ENCODE data around the gene SCIMP.

DNA sequence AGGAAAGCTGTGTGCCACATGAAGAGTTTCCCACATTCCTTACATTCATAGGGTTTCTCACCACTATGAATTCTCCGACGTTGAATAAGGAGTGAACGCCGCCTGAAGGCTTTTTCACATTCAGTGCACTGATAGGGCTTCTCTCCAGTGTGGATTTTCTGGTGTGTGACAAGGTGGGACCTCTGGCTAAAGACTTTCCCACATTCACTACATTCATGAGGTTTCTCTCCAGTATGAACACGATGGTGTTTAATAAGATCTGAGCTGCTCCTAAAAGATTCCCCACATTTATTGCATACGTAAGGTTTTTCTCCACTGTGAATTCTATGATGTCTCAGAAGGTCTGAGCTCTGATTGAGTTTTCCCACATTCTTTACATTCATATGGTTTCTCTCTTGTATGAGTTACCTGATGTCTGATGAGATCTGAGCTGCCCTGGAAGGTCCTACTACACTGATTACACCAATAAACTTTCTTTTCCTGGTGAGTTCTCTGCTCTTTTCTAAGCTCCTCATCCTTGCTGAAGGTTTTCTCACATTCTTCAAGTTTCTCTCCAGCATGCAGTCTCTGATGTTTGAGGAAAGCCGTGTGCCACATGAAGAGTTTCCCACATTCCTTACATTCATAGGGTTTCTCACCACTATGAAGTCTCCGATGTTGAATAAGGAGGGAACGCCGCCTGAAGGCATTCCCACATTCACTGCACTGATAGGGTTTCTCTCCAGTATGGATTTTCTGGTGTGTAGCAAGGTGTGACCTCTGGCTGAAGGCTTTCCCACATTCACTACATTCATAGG lies 53.0 kb downstream of the SCIMP start:
- TF ChIP-seq, protein P1, sequence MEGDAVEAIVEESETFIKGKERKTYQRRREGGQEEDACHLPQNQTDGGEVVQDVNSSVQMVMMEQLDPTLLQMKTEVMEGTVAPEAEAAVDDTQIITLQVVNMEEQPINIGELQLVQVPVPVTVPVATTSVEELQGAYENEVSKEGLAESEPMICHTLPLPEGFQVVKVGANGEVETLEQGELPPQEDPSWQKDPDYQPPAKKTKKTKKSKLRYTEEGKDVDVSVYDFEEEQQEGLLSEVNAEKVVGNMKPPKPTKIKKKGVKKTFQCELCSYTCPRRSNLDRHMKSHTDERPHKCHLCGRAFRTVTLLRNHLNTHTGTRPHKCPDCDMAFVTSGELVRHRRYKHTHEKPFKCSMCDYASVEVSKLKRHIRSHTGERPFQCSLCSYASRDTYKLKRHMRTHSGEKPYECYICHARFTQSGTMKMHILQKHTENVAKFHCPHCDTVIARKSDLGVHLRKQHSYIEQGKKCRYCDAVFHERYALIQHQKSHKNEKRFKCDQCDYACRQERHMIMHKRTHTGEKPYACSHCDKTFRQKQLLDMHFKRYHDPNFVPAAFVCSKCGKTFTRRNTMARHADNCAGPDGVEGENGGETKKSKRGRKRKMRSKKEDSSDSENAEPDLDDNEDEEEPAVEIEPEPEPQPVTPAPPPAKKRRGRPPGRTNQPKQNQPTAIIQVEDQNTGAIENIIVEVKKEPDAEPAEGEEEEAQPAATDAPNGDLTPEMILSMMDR (conservative IDR thresholded peaks at IDR 0.05; ENCODE audit: low read depth, low read length), result no peak
- no peak for TF ChIP-seq POLR2A (IDR thresholded peaks at IDR 0.05; ENCODE audit: low read depth, low read length)
- no peak for TF ChIP-seq SMC3 (IDR thresholded peaks at IDR 0.05; ENCODE audit: low read depth, low read length)
- TF ChIP-seq MAZ (IDR thresholded peaks at IDR 0.05; ENCODE audit: borderline replicate concordance, low read depth, low read length), result no peak
- TF ChIP-seq MXI1 (IDR thresholded peaks at IDR 0.05; ENCODE audit: borderline replicate concordance, low read depth, low read length), result no peak
- no peak for TF ChIP-seq BHLHE40 (IDR thresholded peaks at IDR 0.05; ENCODE audit: low read depth, low read length)
- TF ChIP-seq MAFK (IDR thresholded peaks at IDR 0.05; ENCODE audit: low read depth, low read length), result no peak
- no peak for TF ChIP-seq RCOR1 (IDR thresholded peaks at IDR 0.05; ENCODE audit: insufficient replicate concordance, low read length)
- TF ChIP-seq RFX5 (IDR thresholded peaks at IDR 0.05; ENCODE audit: low read depth, low read length), result no peak
- no peak for TF ChIP-seq USF2 (IDR thresholded peaks at IDR 0.05; ENCODE audit: low read depth, low read length)
- TF ChIP-seq CEBPB (IDR thresholded peaks at IDR 0.05; ENCODE audit: low read depth, low read length), result no peak
- TF ChIP-seq FOS (IDR thresholded peaks at IDR 0.05; ENCODE audit: low read depth, low read length), result no peak
- TF ChIP-seq RAD21 (IDR thresholded peaks at IDR 0.05; ENCODE audit: low read length), result no peak
- no peak for TF ChIP-seq CHD1 (IDR thresholded peaks at IDR 0.05; ENCODE audit: low read depth, low read length)

Measured in IMR-90 (cell line).